Breast epithelium (tissue), 4 donors: ENCODE measurements around the gene PVALEF. TPM values are rescaled to one million over a fixed set of nuclear protein-coding genes. Genes with fewer than 3 reads are reported as not detected.

ENCODE experiments used
- DNase-seq, 2 donors: peaks; one replicate each; pipeline ENCODE4 v3.0.0-alpha.2; 2019; ENCODE audit warnings: low spot score in 2 of 2
- H3K27ac ChIP-seq, 2 donors: fragments of 200-600 bp; sonication (generic) in 1 of 2; one replicate each; pipeline ENCODE4 v1.5.1; 2016 to 2019; ENCODE audit warnings: mild to moderate bottlenecking in 1 of 2
- H3K27me3 ChIP-seq, 2 donors: fragments of 200-600 bp; sonication (generic) in 1 of 2; one replicate each; pipeline versions ENCODE4 v1.5.1 to v1.6.0; 2017 to 2019; ENCODE audit warnings: control low read depth in 1 of 2, mild to moderate bottlenecking in 1 of 2
- H3K36me3 ChIP-seq: fragments of 200-600 bp; one replicate; pipeline ENCODE4 v1.5.1; 2019
- H3K4me1 ChIP-seq, 2 donors: fragments of 200-600 bp; sonication (generic); one replicate each; pipeline ENCODE4 v1.5.1; 2016 to 2019; ENCODE audit warnings: control low read depth in 1 of 2
- H3K4me3 ChIP-seq, 3 donors: fragments of 200-600 bp; sonication (generic); 1 replicate in 2 of 3; 2 replicates in 1 of 3; pipeline ENCODE4 v1.5.1; 2016 to 2019; ENCODE audit warnings: mild to moderate bottlenecking in 3 of 3, moderate library complexity in 2 of 3
- H3K9me3 ChIP-seq, 2 donors: fragments of 200-600 bp; sonication (generic) in 1 of 2; one replicate each; pipeline ENCODE4 v1.5.1; 2016 to 2019; ENCODE audit warnings: control low read depth in 1 of 2
- CTCF ChIP-seq, 3 donors: fragments of 450-650 bp; IDR thresholded peaks; one replicate each; pipeline ENCODE4 v1.5.1; 2016 to 2017; ENCODE audit warnings: antibody characterized with exemption in 3 of 3, mild to moderate bottlenecking in 3 of 3, moderate library complexity in 3 of 3
- POLR2A ChIP-seq: fragments of 450-650 bp; IDR thresholded peaks from one replicate; pipeline ENCODE4 v1.6.1; 2016; ENCODE audit warnings: antibody characterized with exemption, mild to moderate bottlenecking, moderate library complexity
- POLR2AphosphoS5 ChIP-seq, 3 donors: sonication (generic); formaldehyde crosslinking; IDR thresholded peaks; one replicate each; pipeline ENCODE4 v1.6.1; 2017; ENCODE audit warnings: antibody characterized with exemption in 3 of 3
- intact Hi-C: fragments of 100-400 bp; cut with DNase I; formaldehyde crosslinking; loops from one replicate; pipeline ENCODE4 v1.15.1; 2023; ENCODE audit warnings: low total_unique reads
- total RNA-seq, 3 donors: library from RNA; depleted of rRNA; stranded (reverse); fragments of >200 nt; gene quantifications; one replicate each; pipeline ENCODE4 v1.1.0, GENCODE V29; 2016

PVALEF gene
- total RNA-seq, 3 donors from 2014 or later: not detected

GRCh38 chr17:81157848-81158687, 7.2 kb upstream of the PVALEF start:
- no peak overlapping the region for H3K27ac ChIP-seq
- no peak for DNase-seq
- H3K4me3 ChIP-seq: no peak overlapping the region
- peaks cover 0 to 6% of the 10 kb centered on the region in 2 donors for H3K27me3 ChIP-seq
- TF ChIP-seq CTCF (IDR thresholded peaks at IDR 0.05) (no peak), POLR2A (no peak), POLR2AphosphoS5 (IDR thresholded peaks at IDR 0.05) (no peak)
- no peaks in the 10 kb centered on the region for H3K4me1 ChIP-seq
- no peaks in the 10 kb centered on the region for H3K9me3 ChIP-seq
- H3K36me3 ChIP-seq: no peaks in the 10 kb centered on the region
- intact Hi-C loops: no loop called here

- no peak overlapping the region for H3K27ac ChIP-seq
- intact Hi-C loops: no loop called here
- DNase-seq: no peak
- H3K36me3 ChIP-seq: no peaks in the 10 kb centered on the region
- H3K4me1 ChIP-seq: no peaks in the 10 kb centered on the region
- H3K9me3 ChIP-seq: no peaks in the 10 kb centered on the region
- peaks cover 0 to 6% of the 10 kb centered on the region in 2 donors for H3K27me3 ChIP-seq
- H3K4me3 ChIP-seq: peak overlapping the region in 1 of 3 donors; percentile 56
- TF ChIP-seq POLR2A: no peak
- TF ChIP-seq POLR2AphosphoS5 (IDR thresholded peaks at IDR 0.05): no peak
- no peak for TF ChIP-seq CTCF (IDR thresholded peaks at IDR 0.05)
Observed at GRCh38 chr17:81158688-81159590, 6.4 kb upstream of the PVALEF start.

- no peak overlapping the region for H3K27ac ChIP-seq
- H3K4me3 ChIP-seq: peak overlapping the region; percentile 36 to 56 (median 37)
- H3K36me3 ChIP-seq: no peaks in the 10 kb centered on the region
- no peaks in the 10 kb centered on the region for H3K9me3 ChIP-seq
- H3K27me3 ChIP-seq: peaks cover 0 to 6% of the 10 kb centered on the region in 2 donors
- TF ChIP-seq POLR2A (no peak), POLR2AphosphoS5 (IDR thresholded peaks at IDR 0.05) (no peak), CTCF (IDR thresholded peaks at IDR 0.05) (no peak)
- DNase-seq: no peak
- intact Hi-C loops: no loop called here
- no peaks in the 10 kb centered on the region for H3K4me1 ChIP-seq
Observed at GRCh38 chr17:81159611-81160265, 5.6 kb upstream of the PVALEF start.

GRCh38 chr17:81160306-81160705, 5.0 kb upstream of the PVALEF start:
- H3K4me1 ChIP-seq: no peaks in the 10 kb centered on the region
- intact Hi-C loops: no loop called here
- peak overlapping the region; percentile 36 to 56 (median 37) for H3K4me3 ChIP-seq
- H3K27ac ChIP-seq: no peak overlapping the region
- DNase-seq: no peak
- no peaks in the 10 kb centered on the region for H3K36me3 ChIP-seq
- peaks cover 0 to 6% of the 10 kb centered on the region in 2 donors for H3K27me3 ChIP-seq
- no peak for TF ChIP-seq POLR2A
- no peak for TF ChIP-seq POLR2AphosphoS5 (IDR thresholded peaks at IDR 0.05)
- TF ChIP-seq CTCF (IDR thresholded peaks at IDR 0.05): no peak
- H3K9me3 ChIP-seq: no peaks in the 10 kb centered on the region
